Measurements from ENCODE around the gene HSD17B1.

HSD17B1 gene

DNA sequence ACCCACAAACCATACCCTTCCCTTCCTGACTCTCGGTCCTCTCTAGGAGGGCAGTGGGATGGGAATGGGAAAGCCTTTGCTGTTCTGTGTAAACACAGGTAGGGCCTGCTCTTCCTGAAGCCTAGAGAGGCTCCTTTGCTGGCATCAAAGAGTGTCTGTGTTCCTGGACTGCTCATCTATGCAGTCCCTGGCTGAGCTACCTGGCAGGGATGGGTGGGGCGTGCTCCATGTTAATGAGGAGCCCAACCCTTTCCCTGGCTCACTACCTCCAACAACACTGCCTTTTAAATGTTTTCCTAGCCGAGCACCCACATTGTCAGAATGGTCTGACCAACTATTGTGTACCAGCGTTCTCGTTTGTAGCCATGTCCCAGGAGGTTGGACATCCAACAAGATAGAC lies 43.3 kb upstream of the HSD17B1 start:
- peaks cover 36% of the 10 kb centered on the region for H3K36me3 ChIP-seq (replicated peaks; ENCODE audit: low read depth, low read length)

GRCh38 chr17:42509841-42510240 lies 42.9 kb upstream of the HSD17B1 start:
- Histone ChIP-seq H3K9me3 (ENCODE audit: insufficient read depth, low read length) (no peaks in the 10 kb centered on the region), H3K4me1 (ENCODE audit: low read length) (peaks cover 12% of the 10 kb centered on the region), H3K9ac (ENCODE audit: low read length) (no peak overlapping the region), H2AFZ (ENCODE audit: low read depth, low read length) (no peak overlapping the region), H3K4me2 (ENCODE audit: low read length) (no peak overlapping the region), H3K79me2 (ENCODE audit: low read length) (no peaks in the 10 kb centered on the region), H3K4me3 (ENCODE audit: low read length) (no peak overlapping the region), H3K36me3 (replicated peaks; ENCODE audit: low read depth, low read length) (peaks cover 35% of the 10 kb centered on the region), H3K27ac (ENCODE audit: low read length) (no peak overlapping the region), H4K20me1 (ENCODE audit: insufficient read depth, low read length) (no peaks in the 10 kb centered on the region), H3K27me3 (ENCODE audit: low read depth, low read length) (no peaks in the 10 kb centered on the region)
- no peak for TF ChIP-seq EZH2phosphoT487 (IDR thresholded peaks at IDR 0.05; ENCODE audit: low read depth)
- TF ChIP-seq, protein P1, sequence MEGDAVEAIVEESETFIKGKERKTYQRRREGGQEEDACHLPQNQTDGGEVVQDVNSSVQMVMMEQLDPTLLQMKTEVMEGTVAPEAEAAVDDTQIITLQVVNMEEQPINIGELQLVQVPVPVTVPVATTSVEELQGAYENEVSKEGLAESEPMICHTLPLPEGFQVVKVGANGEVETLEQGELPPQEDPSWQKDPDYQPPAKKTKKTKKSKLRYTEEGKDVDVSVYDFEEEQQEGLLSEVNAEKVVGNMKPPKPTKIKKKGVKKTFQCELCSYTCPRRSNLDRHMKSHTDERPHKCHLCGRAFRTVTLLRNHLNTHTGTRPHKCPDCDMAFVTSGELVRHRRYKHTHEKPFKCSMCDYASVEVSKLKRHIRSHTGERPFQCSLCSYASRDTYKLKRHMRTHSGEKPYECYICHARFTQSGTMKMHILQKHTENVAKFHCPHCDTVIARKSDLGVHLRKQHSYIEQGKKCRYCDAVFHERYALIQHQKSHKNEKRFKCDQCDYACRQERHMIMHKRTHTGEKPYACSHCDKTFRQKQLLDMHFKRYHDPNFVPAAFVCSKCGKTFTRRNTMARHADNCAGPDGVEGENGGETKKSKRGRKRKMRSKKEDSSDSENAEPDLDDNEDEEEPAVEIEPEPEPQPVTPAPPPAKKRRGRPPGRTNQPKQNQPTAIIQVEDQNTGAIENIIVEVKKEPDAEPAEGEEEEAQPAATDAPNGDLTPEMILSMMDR (IDR thresholded peaks at IDR 0.05; ENCODE audit: low read depth, low read length) = no peak

More for the DNA sequence above, 43.3 kb upstream of the HSD17B1 start:
- no peak overlapping the region for H3K4me3 ChIP-seq (ENCODE audit: low read length)
- no peaks in the 10 kb centered on the region for H4K20me1 ChIP-seq (ENCODE audit: insufficient read depth, low read length)
- H3K27ac ChIP-seq (ENCODE audit: low read length) = no peak overlapping the region
- no peak overlapping the region for H3K4me2 ChIP-seq (ENCODE audit: low read length)
- peaks cover 12% of the 10 kb centered on the region for H3K4me1 ChIP-seq (ENCODE audit: low read length)
- H3K79me2 ChIP-seq (ENCODE audit: low read length) = no peaks in the 10 kb centered on the region
- no peaks in the 10 kb centered on the region for H3K9me3 ChIP-seq (ENCODE audit: insufficient read depth, low read length)
- no peak overlapping the region for H2AFZ ChIP-seq (ENCODE audit: low read depth, low read length)
- H3K9ac ChIP-seq (ENCODE audit: low read length) = no peak overlapping the region
- TF ChIP-seq, protein P1 (IDR thresholded peaks at IDR 0.05; ENCODE audit: low read depth, low read length) = no peak
- TF ChIP-seq EZH2phosphoT487 (IDR thresholded peaks at IDR 0.05; ENCODE audit: low read depth) = no peak
- no peaks in the 10 kb centered on the region for H3K27me3 ChIP-seq (ENCODE audit: low read depth, low read length)

DNA sequence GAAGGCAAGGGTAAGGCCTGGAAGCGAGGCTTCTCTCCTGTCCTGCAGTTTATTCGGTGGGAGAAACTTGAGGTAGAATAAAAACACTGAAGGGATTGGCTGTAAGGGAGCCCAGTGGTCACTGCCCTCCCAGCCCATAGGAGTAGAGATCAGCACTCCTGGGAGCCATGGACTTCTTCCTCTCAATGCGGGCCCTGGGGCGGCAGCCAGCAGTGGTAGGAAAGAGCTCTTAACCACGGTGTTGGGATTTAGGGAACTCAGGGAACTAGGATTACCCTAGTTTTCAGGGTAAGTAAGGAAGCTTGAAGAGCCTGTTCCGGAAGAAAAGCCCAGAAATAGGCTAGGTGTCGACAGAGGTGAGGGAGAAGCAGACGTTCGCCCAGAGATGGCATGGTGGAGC lies 40.5 kb upstream of the HSD17B1 start:
- Histone ChIP-seq H4K20me1 (ENCODE audit: insufficient read depth, low read length) (no peaks in the 10 kb centered on the region), H3K4me2 (ENCODE audit: low read length) (no peak overlapping the region), H3K27me3 (ENCODE audit: low read depth, low read length) (no peaks in the 10 kb centered on the region), H3K4me3 (ENCODE audit: low read length) (no peak overlapping the region), H3K27ac (ENCODE audit: low read length) (no peak overlapping the region), H3K4me1 (ENCODE audit: low read length) (peaks cover 13% of the 10 kb centered on the region), H3K9me3 (ENCODE audit: insufficient read depth, low read length) (no peaks in the 10 kb centered on the region), H3K9ac (ENCODE audit: low read length) (no peak overlapping the region), H3K36me3 (replicated peaks; ENCODE audit: low read depth, low read length) (peaks cover 35% of the 10 kb centered on the region), H3K79me2 (ENCODE audit: low read length) (no peaks in the 10 kb centered on the region), H2AFZ (ENCODE audit: low read depth, low read length) (no peak overlapping the region)
- no peak for TF ChIP-seq EZH2phosphoT487 (IDR thresholded peaks at IDR 0.05; ENCODE audit: low read depth)
- TF ChIP-seq, protein P1 (IDR thresholded peaks at IDR 0.05; ENCODE audit: low read depth, low read length) = no peak

DNA sequence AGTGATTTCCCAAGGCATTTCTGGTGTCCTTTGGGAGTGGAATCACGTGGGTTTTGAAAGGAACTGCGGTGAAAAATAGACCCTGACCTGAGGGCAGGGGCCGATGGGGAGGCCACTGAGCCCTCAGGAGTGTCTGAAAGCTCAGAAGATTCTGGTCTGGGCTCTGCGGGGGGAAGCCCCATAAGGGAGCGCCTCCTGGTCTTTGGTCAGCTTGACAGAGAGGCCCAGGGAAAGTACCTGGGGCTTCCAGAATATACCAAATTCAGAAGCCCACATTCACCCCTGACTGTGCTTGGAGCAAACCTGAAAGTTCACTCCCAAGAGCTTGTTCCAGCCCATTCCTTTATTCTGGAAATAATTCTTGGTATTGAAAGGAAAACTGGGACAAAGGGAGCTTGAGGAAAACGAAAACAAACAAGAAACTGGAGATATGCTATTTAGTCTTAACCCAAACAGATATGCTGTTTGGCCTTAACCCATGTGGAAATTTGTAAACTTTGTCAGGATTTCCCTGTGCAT lies 39.9 kb upstream of the HSD17B1 start:
- H2AFZ ChIP-seq (ENCODE audit: low read depth, low read length) = no peak overlapping the region
- no peak overlapping the region for H3K4me2 ChIP-seq (ENCODE audit: low read length)
- H3K4me1 ChIP-seq (ENCODE audit: low read length) = peaks cover 15% of the 10 kb centered on the region
- H3K27me3 ChIP-seq (ENCODE audit: low read depth, low read length) = no peaks in the 10 kb centered on the region
- H3K79me2 ChIP-seq (ENCODE audit: low read length) = no peaks in the 10 kb centered on the region
- peaks cover 33% of the 10 kb centered on the region for H3K36me3 ChIP-seq (replicated peaks; ENCODE audit: low read depth, low read length)
- no peak overlapping the region for H3K4me3 ChIP-seq (ENCODE audit: low read length)
- no peak overlapping the region for H3K27ac ChIP-seq (ENCODE audit: low read length)
- no peaks in the 10 kb centered on the region for H4K20me1 ChIP-seq (ENCODE audit: insufficient read depth, low read length)
- no peak for TF ChIP-seq EZH2phosphoT487 (IDR thresholded peaks at IDR 0.05; ENCODE audit: low read depth)
- TF ChIP-seq, protein P1 (IDR thresholded peaks at IDR 0.05; ENCODE audit: low read depth, low read length) = no peak
- H3K9me3 ChIP-seq (ENCODE audit: insufficient read depth, low read length) = no peaks in the 10 kb centered on the region
- no peak overlapping the region for H3K9ac ChIP-seq (ENCODE audit: low read length)
